Esophagus (tissue), 2 donors: ENCODE results near the gene CHRNA4. TPM values are rescaled to one million over a fixed set of nuclear protein-coding genes. Genes with fewer than 3 reads are reported as not detected.

Experiments used
- H3K27ac ChIP-seq, 2 donors: one replicate each; pipeline ENCODE4 v1.5.1; 2013; ENCODE audit warnings: low read depth in 2 of 2, mild to moderate bottlenecking in 2 of 2, inconsistent platforms in 1 of 2, low read length in 1 of 2, moderate library complexity in 1 of 2
- H3K27me3 ChIP-seq, 2 donors: one replicate each; pipeline ENCODE4 v1.6.1; 2013; ENCODE audit warnings: low read length in 2 of 2, control low read depth in 1 of 2, mild to moderate bottlenecking in 1 of 2; ENCODE audit not compliant: insufficient read depth in 2 of 2, control insufficient read depth in 1 of 2
- H3K36me3 ChIP-seq, 2 donors: one replicate each; pipeline ENCODE4 v1.6.1; 2013; ENCODE audit warnings: low read length in 1 of 2; ENCODE audit not compliant: control insufficient read depth in 2 of 2, insufficient read depth in 2 of 2
- H3K4me1 ChIP-seq, 2 donors: one replicate each; pipeline ENCODE4 v1.6.1; 2013; ENCODE audit warnings: low read length in 1 of 2; ENCODE audit not compliant: control insufficient read depth in 2 of 2, insufficient read depth in 2 of 2
- H3K4me3 ChIP-seq, 2 donors: one replicate each; pipeline ENCODE4 v1.5.1; 2013; ENCODE audit warnings: low read length in 2 of 2, mild to moderate bottlenecking in 2 of 2, low read depth in 1 of 2, moderate library complexity in 1 of 2
- H3K9me3 ChIP-seq, 2 donors: one replicate each; pipeline ENCODE4 v1.6.1; 2013; ENCODE audit warnings: mild to moderate bottlenecking in 2 of 2, low read depth in 1 of 2, low read length in 1 of 2, moderate library complexity in 1 of 2; ENCODE audit not compliant: control insufficient read depth in 2 of 2, insufficient read depth in 1 of 2
- WGBS, 2 donors: extraction: QIAGEN DNeasy Blood & Tissue Kit; methylation state at CpG; one replicate each; pipeline ENCODE4 v1.1.7; 2013; 5-methylcytosine and 5-hydroxymethylcytosine counted together
- polyA plus RNA-seq, 2 donors: library from polyadenylated mRNA; stranded (reverse); fragments of 200-250 nt; gene quantifications; one replicate each; pipeline ENCODE4 v1.2.3, GENCODE V29; 2013
- donor health status: healthy with polysubstance abuse.
- donor health status: Bipolar disorder and iron deficiency.

The CHRNA4 gene
- under 1 TPM in 1 of 2 donors, not detected in 1; 0.02 TPM for polyA plus RNA-seq

DNA sequence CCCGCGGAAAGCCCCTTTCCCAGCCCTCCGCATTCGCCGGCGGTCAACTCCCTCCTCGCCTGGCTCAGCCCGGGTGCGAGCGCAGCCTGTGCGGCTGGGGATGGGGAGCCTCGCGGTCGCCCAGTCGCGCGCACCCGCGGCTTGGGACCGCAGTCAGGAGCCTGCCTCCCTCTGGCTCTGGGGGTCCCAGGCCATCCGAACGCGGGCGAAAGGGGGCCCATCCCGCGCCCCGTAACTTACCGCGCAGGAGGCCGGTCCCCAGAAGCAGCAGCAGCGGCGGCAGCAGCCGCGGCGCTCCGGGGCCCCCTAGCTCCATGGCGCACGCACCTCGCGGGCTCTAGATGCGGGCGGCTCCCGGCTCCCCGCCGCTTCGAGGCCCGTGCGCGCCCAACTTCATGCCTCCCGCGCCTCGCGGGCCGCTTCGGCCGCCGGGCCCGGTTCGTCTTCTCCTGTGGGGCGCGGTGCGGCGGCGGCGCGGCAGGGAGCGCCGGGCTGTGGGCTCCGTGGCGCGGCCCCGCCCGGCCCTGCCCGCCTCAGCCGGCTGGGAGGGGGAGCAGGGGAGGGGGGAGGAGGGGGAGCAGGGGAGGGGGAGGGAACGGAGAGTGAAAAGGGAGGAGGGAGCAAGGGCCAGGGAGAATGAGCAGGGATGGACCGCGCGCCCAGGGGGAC is at the start of gene CHRNA4:
Gene CHRNA4, minus strand, starts transcription at position 500 of the 669 bp plus-strand sequence. Its CDS starts 184 bp downstream, at position 316.
- Histone ChIP-seq H3K4me1 (peaks cover 0 to 3% of the 10 kb centered on the region in 2 donors), H3K9me3 (peaks cover 0 to 2% of the 10 kb centered on the region in 2 donors), H3K4me3 (no peak within 1 kb of the TSS), H3K27me3 (peaks cover 0 to 12% of the 10 kb centered on the region in 2 donors), H3K36me3 (no peaks in the 10 kb centered on the region), H3K27ac (no peak within 1 kb of the TSS)
- 3 to 6% methylated on average over 39 to 75 of the region's 79 CpGs for WGBS, 2 donors

- Histone ChIP-seq H3K9me3 (peaks cover 0 to 5% of the 10 kb centered on the region in 2 donors), H3K27me3 (peaks cover 0 to 5% of the 10 kb centered on the region in 2 donors), H3K36me3 (no peaks in the 10 kb centered on the region), H3K4me3 (no peak overlapping the region), H3K27ac (no peak overlapping the region), H3K4me1 (no peaks in the 10 kb centered on the region)
- WGBS, 2 donors: 72 to 76% methylated on average over 17 to 21 of the region's 23 CpGs
Measured at GRCh38 chr20:63409834-63410435, 48.8 kb upstream of the CHRNA4 start.

GRCh38 chr20:63409066-63409833 is 48.1 kb upstream of the CHRNA4 start:
- no peak overlapping the region for H3K27ac ChIP-seq
- H3K9me3 ChIP-seq: peaks cover 0 to 5% of the 10 kb centered on the region in 2 donors
- peaks cover 0 to 5% of the 10 kb centered on the region in 2 donors for H3K27me3 ChIP-seq
- no peak overlapping the region for H3K4me3 ChIP-seq
- H3K4me1 ChIP-seq: no peaks in the 10 kb centered on the region
- WGBS, 2 donors: 80 to 81% methylated on average over 20 to 21 of the region's 21 CpGs
- no peaks in the 10 kb centered on the region for H3K36me3 ChIP-seq

GRCh38 chr20:63408684-63409046 is 47.5 kb upstream of the CHRNA4 start:
- H3K27me3 ChIP-seq: peaks cover 0 to 5% of the 10 kb centered on the region in 2 donors
- WGBS, 2 donors: 89 to 91% methylated on average over 17 to 21 of the region's 21 CpGs

DNA sequence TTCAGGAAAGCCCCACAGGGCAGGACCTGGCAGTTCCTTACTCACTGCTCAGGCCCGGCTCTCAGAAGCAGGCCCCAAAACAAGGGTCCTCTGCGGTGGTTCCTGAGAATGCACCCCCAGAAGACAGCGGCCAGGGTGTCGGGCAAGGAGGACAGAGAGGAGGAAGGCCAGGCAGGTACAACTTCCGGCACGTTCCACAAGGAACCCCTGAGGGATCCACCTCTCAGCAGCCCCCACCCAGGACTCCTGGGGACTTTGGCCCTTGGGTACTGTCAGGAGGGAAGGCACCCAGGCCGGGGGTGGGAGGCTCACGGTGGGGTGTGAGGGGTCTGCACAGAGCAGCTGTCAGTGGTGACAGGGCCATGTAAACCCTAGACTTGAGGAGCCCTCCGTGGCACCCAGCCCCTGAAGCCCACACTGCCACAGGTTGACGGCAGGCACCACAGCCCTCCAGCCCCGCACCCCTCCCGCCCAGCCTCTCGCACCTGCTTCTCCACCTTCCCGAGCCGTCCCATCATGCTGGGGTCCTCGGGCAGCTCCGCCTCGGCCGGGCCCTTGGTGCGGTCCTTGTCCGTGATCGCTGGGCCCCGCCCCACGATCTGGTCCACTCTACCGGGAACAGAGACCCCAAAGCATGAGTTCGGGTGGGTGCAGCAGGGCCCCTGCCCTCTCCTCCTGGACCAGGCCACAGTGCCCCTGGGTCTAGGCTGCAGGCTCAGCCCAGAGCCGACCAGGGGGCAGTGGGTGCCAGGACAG is 47.0 kb upstream of the CHRNA4 start:
- no peak overlapping the region for H3K27ac ChIP-seq
- peaks cover 0 to 5% of the 10 kb centered on the region in 2 donors for H3K27me3 ChIP-seq
- H3K4me3 ChIP-seq: no peak overlapping the region
- H3K36me3 ChIP-seq: no peaks in the 10 kb centered on the region
- WGBS, 2 donors: 89 to 91% methylated on average over 27 of the region's 27 CpGs
- peaks cover 0 to 11% of the 10 kb centered on the region in 2 donors for H3K9me3 ChIP-seq
- no peaks in the 10 kb centered on the region for H3K4me1 ChIP-seq

More at GRCh38 chr20:63408684-63409046, 47.5 kb upstream of the CHRNA4 start:
- H3K4me1 ChIP-seq: no peaks in the 10 kb centered on the region
- no peaks in the 10 kb centered on the region for H3K36me3 ChIP-seq
- H3K9me3 ChIP-seq: peaks cover 0 to 5% of the 10 kb centered on the region in 2 donors
- no peak overlapping the region for H3K27ac ChIP-seq
- no peak overlapping the region for H3K4me3 ChIP-seq

GRCh38 chr20:63406617-63407245 is 45.6 kb upstream of the CHRNA4 start:
- H3K27me3 ChIP-seq: peaks cover 0 to 5% of the 10 kb centered on the region in 2 donors
- 91 to 92% methylated on average over 56 to 60 of the region's 60 CpGs for WGBS, 2 donors
- H3K36me3 ChIP-seq: no peaks in the 10 kb centered on the region
- H3K9me3 ChIP-seq: peaks cover 0 to 11% of the 10 kb centered on the region in 2 donors
- H3K27ac ChIP-seq: no peak overlapping the region
- no peak overlapping the region for H3K4me3 ChIP-seq
- H3K4me1 ChIP-seq: no peaks in the 10 kb centered on the region

DNA sequence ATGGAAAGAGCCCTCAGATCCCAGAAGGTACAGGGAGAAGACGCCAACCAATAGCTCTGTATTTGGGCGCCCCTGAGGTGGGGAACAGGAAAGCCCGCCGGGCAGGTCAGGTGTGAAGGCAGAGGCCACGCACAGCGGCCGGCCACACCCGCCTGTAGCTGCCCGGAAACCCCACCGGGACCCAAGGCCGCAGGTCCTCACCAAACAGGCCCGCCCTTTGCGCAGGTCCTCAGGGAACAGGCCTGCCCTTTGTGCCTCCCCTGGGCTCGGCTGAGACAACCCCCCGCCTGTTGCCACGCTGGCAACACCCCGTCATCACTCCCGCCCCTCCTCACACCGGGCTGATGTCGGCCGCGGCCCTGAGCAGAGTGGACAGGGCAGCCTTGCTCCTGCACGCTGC is 44.9 kb upstream of the CHRNA4 start:
- Histone ChIP-seq H3K27me3 (peaks cover 0 to 5% of the 10 kb centered on the region in 2 donors), H3K36me3 (no peaks in the 10 kb centered on the region), H3K27ac (no peak overlapping the region), H3K4me3 (no peak overlapping the region), H3K9me3 (peaks cover 0 to 11% of the 10 kb centered on the region in 2 donors), H3K4me1 (no peaks in the 10 kb centered on the region)
- WGBS, 2 donors: 72 to 76% methylated on average over 22 to 23 of the region's 23 CpGs

DNA sequence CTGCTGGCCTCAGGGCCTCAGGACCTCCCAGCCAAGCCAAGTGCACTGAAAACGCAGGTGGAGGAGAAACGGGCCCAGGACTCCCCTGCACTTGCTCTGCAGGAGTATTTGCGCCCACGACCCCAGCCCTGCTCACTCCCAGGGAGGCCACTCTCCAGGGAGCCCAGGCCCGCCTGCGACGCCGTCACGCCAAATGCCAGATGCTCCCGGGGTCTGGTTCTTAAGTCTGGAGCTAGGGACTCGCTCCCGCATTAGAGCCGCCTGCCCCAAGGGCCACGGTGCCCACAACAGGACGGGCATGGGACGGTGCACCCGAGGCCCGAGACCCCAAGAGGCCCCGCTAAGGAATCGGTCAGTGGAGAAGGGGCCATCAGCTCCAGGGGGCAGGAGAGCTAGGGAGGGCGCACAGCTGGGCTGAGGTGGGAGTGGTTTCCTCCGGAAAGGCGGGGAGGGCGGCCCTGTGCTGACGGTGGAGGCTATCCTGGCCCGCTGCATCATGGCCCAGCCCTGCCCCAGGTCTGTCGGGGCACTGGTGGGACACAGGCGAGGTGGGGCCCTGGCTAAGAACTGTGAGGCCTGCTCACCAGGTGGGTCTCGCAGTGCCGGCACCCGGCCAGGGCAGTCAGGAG is 44.1 kb upstream of the CHRNA4 start:
- WGBS, 2 donors: 67 to 69% methylated on average over 29 to 31 of the region's 31 CpGs
- H3K36me3 ChIP-seq: no peaks in the 10 kb centered on the region
- H3K9me3 ChIP-seq: peaks cover 0 to 6% of the 10 kb centered on the region in 2 donors
- H3K4me3 ChIP-seq: no peak overlapping the region
- peaks cover 0 to under 1% of the 10 kb centered on the region in 2 donors for H3K27me3 ChIP-seq
- no peak overlapping the region for H3K27ac ChIP-seq
- no peaks in the 10 kb centered on the region for H3K4me1 ChIP-seq
